ENCODE measurements around the gene TNFAIP8L2.

TNFAIP8L2 gene

GRCh38 chr1:151145304-151146071 is 11.0 kb upstream of the TNFAIP8L2 start:
- no peak for TF ChIP-seq CREB1 (IDR thresholded peaks at IDR 0.05; ENCODE audit: low read depth)
- no peak for TF ChIP-seq EP300 (IDR thresholded peaks at IDR 0.05; ENCODE audit: borderline replicate concordance)
- no peak for TF ChIP-seq TCF12 (IDR thresholded peaks at IDR 0.05; ENCODE audit: low read depth)
- no peak for TF ChIP-seq RAD21 (IDR thresholded peaks at IDR 0.05; ENCODE audit: low read depth)
- no peak for TF ChIP-seq YY1 (IDR thresholded peaks at IDR 0.05; ENCODE audit: low read depth)

- TF ChIP-seq EP300 (IDR thresholded peaks at IDR 0.05; ENCODE audit: borderline replicate concordance) (no peak), CREB1 (IDR thresholded peaks at IDR 0.05; ENCODE audit: low read depth) (no peak), TEAD4 (IDR thresholded peaks at IDR 0.05) (no peak), RAD21 (IDR thresholded peaks at IDR 0.05; ENCODE audit: low read depth) (no peak), ZBTB7A (IDR thresholded peaks at IDR 0.05; ENCODE audit: low read depth) (no peak), TCF12 (IDR thresholded peaks at IDR 0.05; ENCODE audit: low read depth) (no peak), YY1 (IDR thresholded peaks at IDR 0.05; ENCODE audit: low read depth) (no peak), NFIC (IDR thresholded peaks at IDR 0.05) (no peak), USF1 (IDR thresholded peaks at IDR 0.05) (no peak), FOXM1 (IDR thresholded peaks at IDR 0.05; ENCODE audit: borderline replicate concordance, low read depth) (no peak), CEBPB (IDR thresholded peaks at IDR 0.05) (no peak), EGR1 (IDR thresholded peaks at IDR 0.05) (no peak), TAF1 (IDR thresholded peaks at IDR 0.05; ENCODE audit: low read depth) (no peak)
- TF ChIP-seq, protein P1, sequence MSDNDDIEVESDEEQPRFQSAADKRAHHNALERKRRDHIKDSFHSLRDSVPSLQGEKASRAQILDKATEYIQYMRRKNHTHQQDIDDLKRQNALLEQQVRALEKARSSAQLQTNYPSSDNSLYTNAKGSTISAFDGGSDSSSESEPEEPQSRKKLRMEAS (IDR thresholded peaks at IDR 0.05), result no peak
- TF ChIP-seq, protein P2, sequence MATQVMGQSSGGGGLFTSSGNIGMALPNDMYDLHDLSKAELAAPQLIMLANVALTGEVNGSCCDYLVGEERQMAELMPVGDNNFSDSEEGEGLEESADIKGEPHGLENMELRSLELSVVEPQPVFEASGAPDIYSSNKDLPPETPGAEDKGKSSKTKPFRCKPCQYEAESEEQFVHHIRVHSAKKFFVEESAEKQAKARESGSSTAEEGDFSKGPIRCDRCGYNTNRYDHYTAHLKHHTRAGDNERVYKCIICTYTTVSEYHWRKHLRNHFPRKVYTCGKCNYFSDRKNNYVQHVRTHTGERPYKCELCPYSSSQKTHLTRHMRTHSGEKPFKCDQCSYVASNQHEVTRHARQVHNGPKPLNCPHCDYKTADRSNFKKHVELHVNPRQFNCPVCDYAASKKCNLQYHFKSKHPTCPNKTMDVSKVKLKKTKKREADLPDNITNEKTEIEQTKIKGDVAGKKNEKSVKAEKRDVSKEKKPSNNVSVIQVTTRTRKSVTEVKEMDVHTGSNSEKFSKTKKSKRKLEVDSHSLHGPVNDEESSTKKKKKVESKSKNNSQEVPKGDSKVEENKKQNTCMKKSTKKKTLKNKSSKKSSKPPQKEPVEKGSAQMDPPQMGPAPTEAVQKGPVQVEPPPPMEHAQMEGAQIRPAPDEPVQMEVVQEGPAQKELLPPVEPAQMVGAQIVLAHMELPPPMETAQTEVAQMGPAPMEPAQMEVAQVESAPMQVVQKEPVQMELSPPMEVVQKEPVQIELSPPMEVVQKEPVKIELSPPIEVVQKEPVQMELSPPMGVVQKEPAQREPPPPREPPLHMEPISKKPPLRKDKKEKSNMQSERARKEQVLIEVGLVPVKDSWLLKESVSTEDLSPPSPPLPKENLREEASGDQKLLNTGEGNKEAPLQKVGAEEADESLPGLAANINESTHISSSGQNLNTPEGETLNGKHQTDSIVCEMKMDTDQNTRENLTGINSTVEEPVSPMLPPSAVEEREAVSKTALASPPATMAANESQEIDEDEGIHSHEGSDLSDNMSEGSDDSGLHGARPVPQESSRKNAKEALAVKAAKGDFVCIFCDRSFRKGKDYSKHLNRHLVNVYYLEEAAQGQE (IDR thresholded peaks at IDR 0.05; ENCODE audit: low read depth), result no peak
These were observed 10.4 kb upstream of the TNFAIP8L2 start for GRCh38 chr1:151146072-151146411.

DNA sequence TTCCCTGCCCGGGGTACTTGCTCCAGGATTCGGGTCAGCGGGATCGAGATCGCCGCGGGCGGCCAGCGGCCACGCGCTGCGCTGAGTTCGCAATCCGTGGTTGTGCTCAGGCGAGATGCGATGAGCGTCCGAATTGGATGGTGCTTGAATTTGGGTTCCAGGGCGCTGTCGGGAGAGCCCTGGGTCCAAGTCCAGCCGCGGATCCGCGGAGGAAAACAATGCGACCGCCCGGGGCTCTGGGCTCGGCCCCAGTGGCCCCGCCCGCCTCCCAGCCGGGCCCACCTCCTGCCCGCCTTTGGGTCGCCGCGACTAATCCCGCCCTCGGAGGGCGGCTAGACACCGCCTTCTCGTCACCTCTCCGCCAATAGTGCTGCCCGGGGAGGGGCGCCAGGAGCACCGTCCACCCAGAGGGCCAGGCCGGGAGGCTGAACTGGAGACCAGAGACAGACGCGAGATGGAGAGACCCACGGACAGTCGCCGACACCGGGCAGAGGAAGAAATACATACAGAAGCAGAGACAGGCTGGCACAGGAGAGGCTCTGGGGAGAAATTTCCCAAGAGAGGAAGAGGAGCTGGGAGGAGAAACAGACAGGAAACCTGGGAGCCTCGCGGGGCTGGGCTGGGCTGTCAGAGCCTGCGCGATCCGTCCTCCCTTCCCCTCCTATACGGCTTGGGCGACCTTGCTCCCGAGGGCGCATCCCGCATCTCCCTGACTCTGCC is 9.9 kb upstream of the TNFAIP8L2 start, which contains the start of gene SEMA6C:
Gene SEMA6C (minus strand): TSS at position 220 of the 720 bp plus-strand sequence. CDS start 4,010 bp downstream, outside the sequence.
- peak; percentile 47; the same call in 1 of the 2 replicates for TF ChIP-seq TAF1 (IDR thresholded peaks at IDR 0.05; ENCODE audit: low read depth)
- TF ChIP-seq, protein P1 (IDR thresholded peaks at IDR 0.05), result no peak

GRCh38 chr1:151147132-151147503 is 9.3 kb upstream of the TNFAIP8L2 start:
- TF ChIP-seq, protein P2 (IDR thresholded peaks at IDR 0.05; ENCODE audit: low read depth), result no peak
- TF ChIP-seq ZBTB7A (IDR thresholded peaks at IDR 0.05; ENCODE audit: low read depth) (no peak), EP300 (IDR thresholded peaks at IDR 0.05; ENCODE audit: borderline replicate concordance) (no peak), TAF1 (IDR thresholded peaks at IDR 0.05; ENCODE audit: low read depth) (no peak), CEBPB (IDR thresholded peaks at IDR 0.05) (no peak), CREB1 (IDR thresholded peaks at IDR 0.05; ENCODE audit: low read depth) (no peak), FOXM1 (IDR thresholded peaks at IDR 0.05; ENCODE audit: borderline replicate concordance, low read depth) (no peak), USF1 (IDR thresholded peaks at IDR 0.05) (no peak), NFIC (IDR thresholded peaks at IDR 0.05) (no peak), RAD21 (IDR thresholded peaks at IDR 0.05; ENCODE audit: low read depth) (no peak), YY1 (IDR thresholded peaks at IDR 0.05; ENCODE audit: low read depth) (no peak), TCF12 (IDR thresholded peaks at IDR 0.05; ENCODE audit: low read depth) (no peak)
- TF ChIP-seq, protein P1 (IDR thresholded peaks at IDR 0.05), result no peak

DNA sequence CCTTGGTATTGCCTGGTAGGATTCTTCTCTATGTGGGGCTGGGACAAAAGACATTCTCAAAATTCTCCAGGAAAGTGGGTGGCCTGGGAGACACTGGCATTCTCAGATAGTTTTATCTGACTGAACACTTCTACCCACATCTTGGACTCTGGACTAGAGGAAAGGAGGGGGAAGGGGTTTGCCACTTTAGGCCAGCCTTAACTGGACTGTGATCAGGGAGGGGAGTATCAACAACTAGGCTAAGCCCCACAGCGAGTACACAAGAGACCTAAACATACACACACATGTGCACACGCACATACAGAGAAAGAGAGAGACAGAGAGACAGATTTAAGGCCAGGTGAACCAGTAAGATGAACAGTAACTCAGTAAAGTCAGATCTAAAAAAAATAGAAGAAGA is 8.8 kb upstream of the TNFAIP8L2 start:
- TF ChIP-seq TEAD4 (IDR thresholded peaks at IDR 0.05) (no peak), RAD21 (IDR thresholded peaks at IDR 0.05; ENCODE audit: low read depth) (no peak), ZBTB7A (IDR thresholded peaks at IDR 0.05; ENCODE audit: low read depth) (no peak), EP300 (IDR thresholded peaks at IDR 0.05; ENCODE audit: borderline replicate concordance) (no peak)
